Measurements from ENCODE around the gene NUDT10. TPM values are rescaled to one million over a fixed set of nuclear protein-coding genes. Genes with fewer than 3 reads are reported as not detected.

Gene NUDT10
- total and polyA plus RNA-seq, 2 experiments from 2014 or later = 3.6 to 8.3 TPM

DNA sequence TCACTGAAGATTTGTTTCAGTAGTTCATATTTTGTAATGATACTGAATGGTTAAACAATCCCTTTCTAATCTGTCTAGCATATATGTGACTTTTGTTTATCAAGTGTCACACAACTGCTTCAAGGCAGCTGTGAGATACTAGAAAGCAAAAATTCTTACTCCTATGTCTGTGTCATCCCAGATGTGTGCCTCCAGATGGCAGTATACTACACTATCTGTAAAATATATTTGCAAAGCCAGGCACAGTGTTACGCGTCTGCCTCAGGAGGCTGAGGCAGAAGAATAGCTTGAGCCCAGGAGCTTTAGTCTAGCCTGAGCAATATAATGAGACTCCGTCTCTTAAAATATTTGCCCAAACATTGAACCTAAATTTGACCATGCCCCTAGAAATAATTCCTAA is 4.0 kb downstream of the NUDT10 start:
- DNase-seq (ENCODE audit: low read depth in 1 of 2, low spot score in 1 of 2) = peak; percentile 52
- Histone ChIP-seq H3K4me3 (no peak overlapping the region), H3K9me3 (ENCODE audit: low read depth) (no peaks in the 10 kb centered on the region), H3K4me1 (ENCODE audit: low read depth) (no peaks in the 10 kb centered on the region), H3K27ac (no peak overlapping the region), H3K36me3 (no peaks in the 10 kb centered on the region), H3K27me3 (no peaks in the 10 kb centered on the region)
- peak; percentile 49 for TF ChIP-seq CTCF (IDR thresholded peaks at IDR 0.05; ENCODE audit: low read depth, low read length)

DNA sequence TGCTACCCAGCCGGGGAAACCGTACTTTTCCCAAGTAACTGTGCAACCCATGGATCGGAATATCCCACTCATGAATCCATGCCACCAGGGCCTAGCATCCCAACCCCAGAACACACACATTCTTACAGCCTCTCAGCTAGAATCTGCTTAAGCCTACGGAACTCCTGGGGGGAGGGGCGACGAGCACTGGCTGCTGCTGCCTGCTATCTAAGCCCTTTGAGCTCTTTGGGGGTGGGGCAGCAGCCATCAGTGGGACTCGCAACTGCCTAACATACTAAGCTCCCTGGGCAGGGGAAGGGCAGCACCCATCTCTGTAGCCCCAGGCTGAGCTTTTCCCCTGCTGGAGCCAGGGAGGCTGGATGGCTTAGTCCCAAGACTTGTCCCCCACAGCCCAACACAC is 28.6 kb downstream of the NUDT10 start:
- H3K36me3 ChIP-seq = no peaks in the 10 kb centered on the region
- no peak for DNase-seq (ENCODE audit: low read depth in 1 of 2, low spot score in 1 of 2)
- no peaks in the 10 kb centered on the region for H3K4me1 ChIP-seq (ENCODE audit: low read depth)
- TF ChIP-seq CTCF (IDR thresholded peaks at IDR 0.05; ENCODE audit: low read depth, low read length) = no peak
- H3K9me3 ChIP-seq (ENCODE audit: low read depth) = no peaks in the 10 kb centered on the region
- H3K4me3 ChIP-seq = no peak overlapping the region
- H3K27me3 ChIP-seq = no peaks in the 10 kb centered on the region
- no peak overlapping the region for H3K27ac ChIP-seq

DNA sequence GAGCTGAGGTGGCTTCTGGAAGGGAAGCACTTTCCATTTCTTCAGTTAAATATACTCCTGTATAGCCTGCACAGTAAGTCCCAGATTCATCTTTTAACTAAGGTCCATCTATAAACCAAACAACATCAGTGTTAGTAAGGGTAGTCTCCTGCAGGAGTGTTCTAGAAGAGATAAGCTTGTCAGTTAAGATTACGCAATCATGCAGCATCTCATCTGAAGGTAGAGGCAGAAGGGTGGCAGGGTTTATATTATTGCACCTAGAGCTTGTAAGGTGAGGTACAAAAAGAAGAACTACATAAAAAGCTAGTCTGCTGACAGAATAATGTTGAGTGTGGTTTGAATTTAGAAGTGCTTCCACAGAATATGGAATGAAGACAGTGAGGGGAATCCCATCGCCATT is 44.0 kb downstream of the NUDT10 start:
- no peak for DNase-seq (ENCODE audit: low read depth in 1 of 2, low spot score in 1 of 2)
- Histone ChIP-seq H3K9me3 (ENCODE audit: low read depth) (no peaks in the 10 kb centered on the region), H3K4me3 (no peak overlapping the region), H3K4me1 (ENCODE audit: low read depth) (no peaks in the 10 kb centered on the region), H3K27ac (no peak overlapping the region), H3K27me3 (no peaks in the 10 kb centered on the region), H3K36me3 (no peaks in the 10 kb centered on the region)
- no peak for TF ChIP-seq CTCF (IDR thresholded peaks at IDR 0.05; ENCODE audit: low read depth, low read length)

Other genes starting within 250 kb of the NUDT10 start
- 10.8 and 19.4 TPM in 2 replicates for gene NUDT11, start 163.8 kb downstream of the NUDT10 start, total RNA-seq
- gene NUDT11, start 163.8 kb downstream of the NUDT10 start, polyA plus RNA-seq = 17.6 and 23.8 TPM in 2 replicates